MV-4-11 (cell line): Measurements from ENCODE around the gene FAM83C.
A peak's percentile ranks its signal among the peaks of the same experiment; 100 is the strongest.
"Not testable (repeated sequence)": the region's sequence is repeated elsewhere in the genome, so short reads cannot be mapped to it uniquely, and the experiment has no call there.

ENCODE experiments used
- DNase-seq: peaks from one replicate; lab custom pipeline; 2025; lab: John Stamatoyannopoulos, UW

The FAM83C gene

DNA sequence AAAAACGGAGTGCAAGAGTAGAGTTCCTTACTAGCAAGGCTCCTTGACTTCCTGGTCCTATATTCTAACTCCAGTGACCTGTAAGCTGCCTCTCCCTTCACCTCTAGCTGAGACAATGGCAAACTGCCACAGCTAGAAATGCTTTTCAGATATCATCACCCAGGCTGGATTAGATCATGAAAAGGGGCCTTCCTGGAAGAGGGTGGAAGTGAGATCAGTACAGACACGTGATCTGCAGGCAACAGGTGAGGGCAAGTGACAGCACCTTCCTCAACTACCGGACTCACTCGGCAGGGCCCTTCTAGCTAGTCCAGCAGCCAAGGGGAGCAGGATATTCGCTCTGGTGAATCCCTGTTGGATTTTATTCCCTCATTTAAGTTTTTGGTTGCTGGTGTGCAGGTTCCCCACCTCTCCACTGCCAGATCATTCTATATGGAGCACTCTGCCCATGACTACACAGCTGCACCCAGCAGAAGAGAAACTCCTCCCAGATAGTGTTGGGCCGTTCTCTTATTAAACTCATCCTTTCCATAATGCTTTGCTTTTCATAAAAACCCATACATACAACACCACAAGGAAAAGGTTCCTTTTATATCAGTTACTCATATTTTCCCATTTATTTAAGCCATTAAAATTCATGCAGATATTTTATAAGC lies 26.4 kb upstream of the FAM83C start:
- DNase-seq = no peak

DNA sequence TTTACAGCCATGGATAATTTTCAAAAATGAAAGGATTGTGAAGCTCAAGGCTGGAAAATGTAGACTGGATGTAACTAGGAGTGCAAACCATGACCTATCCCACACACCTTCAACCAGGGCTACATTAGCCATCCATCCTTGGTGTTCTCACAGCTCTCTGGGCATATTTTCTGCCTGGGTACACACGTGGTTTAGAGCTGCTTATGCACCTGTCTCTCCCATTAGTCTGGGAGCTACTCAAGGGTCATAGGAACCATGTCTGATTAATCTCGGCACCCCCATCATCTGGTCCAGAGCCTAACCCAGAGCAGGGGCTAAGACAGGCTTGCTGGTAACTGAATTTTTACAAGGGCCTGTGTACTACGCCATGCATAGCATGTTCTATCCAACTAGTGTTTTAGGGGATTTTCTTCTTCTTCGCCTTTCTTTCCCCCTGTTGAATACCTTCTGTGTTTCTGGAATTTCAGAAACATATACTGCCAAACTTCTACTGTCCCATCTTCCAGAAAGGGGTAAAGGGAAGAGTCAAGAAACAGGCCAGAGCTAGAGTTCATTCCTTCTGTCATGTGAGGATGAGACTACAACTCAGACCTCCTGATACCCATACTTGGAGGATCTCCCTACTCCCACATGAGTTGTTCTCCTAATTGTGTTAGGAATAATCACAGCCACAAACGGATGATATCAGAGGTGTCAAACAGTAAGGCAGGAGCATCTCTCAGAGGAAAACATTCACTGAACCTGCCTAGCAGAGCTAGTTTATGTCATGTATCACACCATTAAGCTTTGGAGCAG lies 25.4 kb upstream of the FAM83C start:
- DNase-seq = no peak

DNA sequence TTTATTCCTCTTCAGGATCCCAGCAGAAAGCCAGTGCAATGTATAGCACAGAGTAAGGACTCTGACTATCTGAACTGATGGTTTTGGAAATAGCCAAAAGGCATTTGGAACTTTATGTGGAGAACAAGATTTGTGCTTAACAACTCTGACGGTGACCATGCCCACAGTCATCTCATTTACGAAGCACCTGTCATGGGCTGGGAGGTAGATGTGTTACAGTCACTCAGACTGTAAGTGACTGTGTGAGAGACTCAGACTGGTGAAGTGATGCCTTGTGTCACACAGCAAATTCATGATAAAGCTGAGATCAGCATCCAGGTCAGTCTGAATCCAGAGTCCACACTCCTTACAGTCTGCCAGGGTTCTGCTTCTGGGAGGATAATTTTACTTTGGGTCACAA lies 23.9 kb upstream of the FAM83C start:
- DNase-seq = no peak

DNA sequence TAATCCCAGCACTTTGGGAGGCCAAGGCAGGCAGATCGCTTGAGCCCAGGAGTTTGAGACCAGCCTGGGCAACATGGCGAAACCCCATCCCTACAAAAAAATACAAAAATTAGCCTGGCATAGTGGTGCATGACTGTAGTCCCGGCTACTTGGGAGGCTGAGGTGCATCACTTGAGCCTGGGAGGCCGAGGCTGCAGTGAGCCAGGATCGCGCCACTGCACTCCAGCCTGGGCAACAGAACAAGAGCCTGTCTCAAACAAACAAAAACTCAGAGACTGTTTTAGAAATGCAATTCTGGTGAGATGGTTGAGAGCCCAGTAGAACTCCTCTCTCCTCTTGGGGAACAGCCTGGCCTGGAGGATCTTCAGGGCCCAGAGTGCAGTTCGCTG lies 23.4 kb upstream of the FAM83C start:
- DNase-seq = not testable (repeated sequence)

DNA sequence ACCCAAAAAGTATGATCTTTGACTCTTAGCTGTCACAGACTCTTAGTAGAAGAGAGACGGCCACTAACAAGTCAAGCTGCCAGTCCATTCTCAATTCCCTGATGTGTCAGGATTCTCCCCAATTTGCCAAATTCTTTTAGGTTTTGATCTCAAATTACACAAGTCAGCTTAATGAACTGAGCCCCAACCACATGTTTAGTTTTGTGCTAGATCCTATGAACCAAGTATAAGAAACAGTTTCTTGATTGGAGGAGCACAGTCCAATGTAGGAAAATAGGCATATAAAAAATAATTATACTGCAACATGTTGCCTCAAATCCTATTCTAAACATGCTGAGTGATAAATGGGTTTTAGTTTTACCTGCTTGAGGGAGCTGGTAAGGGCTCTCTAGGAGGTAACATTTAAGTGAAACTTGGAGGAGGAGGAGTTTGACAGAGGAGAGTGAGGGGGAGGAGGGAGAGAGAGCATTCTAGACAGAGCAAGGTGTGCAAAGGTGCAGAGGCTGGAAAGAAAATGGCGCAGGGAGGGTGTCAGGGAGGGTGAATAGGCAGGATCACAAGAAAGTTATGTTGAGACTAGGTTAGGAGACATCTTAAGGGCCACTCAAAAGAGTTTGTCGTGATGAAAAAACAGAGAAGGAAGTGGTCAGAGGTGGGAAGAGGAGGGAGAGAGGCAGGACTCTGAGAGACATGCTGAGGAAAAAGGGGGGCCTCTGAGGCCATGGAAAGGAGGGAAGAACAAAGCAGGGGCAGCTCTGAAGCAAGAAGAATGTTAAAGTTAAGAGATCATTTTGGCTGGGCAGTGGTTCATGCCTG lies 22.8 kb upstream of the FAM83C start:
- peak; percentile 17 for DNase-seq

DNA sequence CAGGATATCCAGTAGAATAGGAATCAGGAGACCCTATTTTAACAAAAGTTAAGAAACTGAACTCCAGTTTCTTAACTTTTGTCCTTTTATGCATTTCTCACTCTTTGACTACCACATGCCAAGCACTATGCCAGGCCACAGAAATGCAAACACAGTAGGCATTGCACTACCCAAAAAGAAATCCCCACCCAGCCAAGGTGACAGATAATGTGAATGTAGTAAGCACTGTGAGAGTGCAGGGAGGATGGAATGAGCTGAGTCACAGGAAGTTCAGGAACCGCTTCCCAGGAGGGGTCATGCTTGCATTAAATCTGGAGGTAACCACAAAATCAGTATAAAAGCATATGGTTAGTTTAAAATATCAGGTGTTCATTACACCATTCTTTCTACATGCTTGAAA lies 20.1 kb upstream of the FAM83C start:
- DNase-seq = no peak

DNA sequence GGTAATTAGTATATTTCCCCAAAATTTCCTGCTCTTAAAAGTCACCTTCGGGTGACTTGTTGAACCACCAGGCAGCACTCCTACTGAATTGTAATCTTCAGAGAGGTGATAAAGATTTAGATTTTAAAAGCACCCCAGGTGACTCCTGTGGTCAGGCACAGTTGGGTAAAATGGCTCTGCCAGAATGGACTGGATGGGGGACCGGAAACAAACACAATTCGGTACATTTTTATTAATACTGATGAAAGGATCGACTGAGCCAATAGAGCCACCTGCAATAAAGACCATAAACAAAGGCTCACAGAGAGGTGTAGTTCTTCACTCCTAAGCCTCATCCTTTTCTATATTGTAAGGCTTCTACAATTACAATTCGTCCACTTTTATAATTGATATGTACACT lies 19.6 kb upstream of the FAM83C start:
- no peak for DNase-seq

DNA sequence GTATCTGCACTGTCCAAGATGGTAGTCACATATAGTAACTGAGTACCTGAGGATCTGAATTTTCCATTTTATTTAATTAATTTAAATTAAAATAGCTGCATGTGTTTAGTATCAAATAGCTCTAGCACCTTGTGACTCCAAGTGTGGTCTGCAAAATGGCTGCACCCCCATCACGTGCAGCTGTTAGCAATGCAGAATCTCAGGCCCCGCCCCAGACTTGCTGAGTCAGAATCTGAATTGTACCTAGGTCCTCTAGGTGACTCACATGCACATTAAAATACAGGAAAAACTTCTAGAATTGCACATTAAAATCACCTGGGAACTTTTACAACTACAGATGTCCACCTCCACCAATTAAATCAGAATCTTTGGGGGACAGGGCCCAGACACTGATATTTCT lies 19.2 kb upstream of the FAM83C start:
- no peak for DNase-seq

DNA sequence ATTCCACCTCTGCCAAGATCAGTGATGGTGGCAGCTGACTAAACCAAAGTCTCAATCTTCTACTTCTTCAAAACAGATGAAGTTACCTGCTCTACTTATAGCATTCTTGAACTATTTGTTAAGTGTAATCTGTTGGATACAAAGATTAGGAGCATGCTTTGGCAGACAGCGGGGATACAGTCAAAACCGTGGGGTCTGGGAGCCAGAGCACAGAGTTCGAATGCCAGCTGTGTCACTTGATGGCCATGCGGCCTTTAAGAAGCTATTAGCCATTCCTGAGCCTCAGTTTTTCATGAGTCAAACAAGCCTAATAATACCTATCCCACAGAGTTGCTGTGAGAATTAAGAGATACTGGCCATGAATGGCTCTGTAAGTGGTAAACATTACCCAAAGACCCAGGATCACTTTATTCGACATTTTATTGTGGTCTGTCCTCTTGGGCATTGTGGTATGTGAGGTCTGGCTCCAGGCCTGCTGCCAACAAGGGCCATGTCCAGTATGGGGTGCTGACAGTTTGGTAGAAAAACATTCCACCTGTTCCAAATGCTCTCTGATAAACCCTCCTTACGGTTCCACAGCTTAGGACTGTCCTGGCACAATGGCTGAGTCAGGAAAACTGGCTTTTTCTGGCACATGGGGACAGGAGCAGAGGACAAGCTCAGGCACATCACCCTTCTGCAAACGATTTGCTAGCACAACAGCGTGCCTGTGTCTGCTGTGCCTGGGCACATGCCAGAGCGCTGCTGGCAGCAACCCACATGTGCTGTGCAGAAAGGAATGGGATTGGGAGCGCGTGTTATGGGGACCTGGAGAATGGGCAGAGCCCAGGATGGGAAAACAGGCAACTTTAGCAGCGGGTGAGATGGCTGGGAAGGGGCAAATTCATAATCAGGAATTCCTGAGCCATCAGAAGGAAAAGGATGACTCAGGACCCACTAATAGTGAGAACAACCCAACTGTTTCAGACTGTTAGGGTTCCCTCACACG lies 15.7 kb upstream of the FAM83C start:
- no peak for DNase-seq

DNA sequence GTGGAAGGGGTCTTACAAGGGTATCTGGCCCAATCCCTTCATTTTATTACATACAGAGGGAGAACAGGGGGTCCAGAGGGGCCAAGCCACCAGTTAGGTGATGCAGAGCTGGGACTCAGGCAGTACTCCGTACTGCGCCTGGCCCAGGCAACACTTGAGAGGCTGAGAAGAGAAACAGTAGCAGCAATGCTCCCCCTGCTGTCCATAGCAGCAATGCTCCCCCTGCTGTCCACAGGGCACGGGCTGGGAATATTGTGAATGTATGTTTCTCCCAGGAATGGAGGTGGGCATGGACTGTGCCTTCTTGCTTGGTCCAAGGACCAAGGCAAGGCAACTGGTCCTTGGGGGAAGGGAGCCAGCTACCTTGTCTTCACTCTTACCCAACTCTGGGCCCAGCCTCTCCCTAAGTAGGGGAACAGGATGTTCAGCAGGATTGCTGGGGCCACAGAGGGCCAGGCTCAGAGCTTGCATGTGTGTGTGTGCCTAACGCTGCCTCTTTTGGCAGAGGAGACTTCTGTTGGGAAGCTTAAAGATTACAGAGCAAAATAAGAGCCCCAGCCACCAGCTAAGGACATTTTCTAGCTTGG lies 14.8 kb upstream of the FAM83C start:
- DNase-seq = peak; percentile 55

DNA sequence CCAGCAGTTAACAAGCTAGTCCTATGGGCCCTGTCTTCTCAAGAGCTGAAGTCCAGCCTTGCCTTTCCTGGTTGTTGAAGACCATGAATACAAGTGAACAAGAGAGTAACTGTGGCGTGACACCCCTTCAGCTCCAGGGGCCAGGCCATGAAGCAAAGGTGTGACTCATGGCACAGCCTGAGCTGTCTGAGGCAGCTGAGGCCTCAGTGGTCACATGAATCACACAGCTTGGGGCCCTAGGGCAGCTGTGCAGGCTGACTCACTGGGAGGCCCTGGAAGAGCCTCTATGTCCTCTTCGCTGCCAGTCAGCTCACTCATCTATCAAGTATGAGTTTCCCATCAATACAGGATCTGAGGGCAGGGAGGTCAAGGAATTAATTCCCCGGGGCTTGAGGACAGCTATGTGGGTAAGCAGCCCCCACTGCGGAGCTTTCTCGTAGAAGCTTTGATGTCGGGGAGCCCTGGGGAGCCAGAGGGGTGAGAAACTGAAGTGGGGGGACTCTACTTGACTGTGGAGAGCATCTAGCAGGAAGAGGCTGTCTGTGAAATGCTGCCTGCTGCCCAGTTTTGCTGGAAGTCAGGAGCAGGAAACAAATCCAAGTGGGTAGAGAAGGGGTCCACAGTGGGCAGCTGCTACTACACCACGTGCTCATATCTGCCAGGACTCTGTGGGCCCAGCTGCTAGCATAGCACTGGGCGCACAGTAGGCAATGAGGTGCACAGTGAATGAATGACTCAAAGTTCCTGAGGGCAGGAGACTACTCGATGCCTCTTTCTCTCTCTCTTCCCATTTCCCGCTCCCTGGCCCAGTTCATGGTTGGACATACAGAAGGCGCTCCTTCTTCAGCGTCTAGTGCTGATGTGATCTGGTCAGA lies 13.7 kb upstream of the FAM83C start:
- DNase-seq = peak; percentile 96

DNA sequence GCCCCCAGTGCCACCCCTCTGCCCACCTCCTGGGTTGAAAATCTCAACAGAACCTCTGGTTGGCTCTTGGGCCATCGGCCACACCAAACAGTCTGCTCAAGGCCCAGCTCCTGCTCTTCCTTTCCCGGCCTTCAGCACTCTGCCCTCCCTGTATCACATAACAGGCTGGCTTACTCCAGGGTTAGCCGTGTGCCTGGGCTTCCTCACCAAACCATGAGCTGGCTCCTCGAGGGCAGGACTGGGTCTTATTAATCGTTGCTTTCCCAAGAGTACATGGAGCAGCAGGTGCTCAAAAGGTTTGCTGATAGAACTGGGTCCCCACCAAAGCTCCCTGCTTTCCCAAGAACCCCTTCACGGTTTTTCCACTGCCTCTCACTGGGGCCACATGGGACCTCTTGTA lies 12.7 kb upstream of the FAM83C start:
- no peak for DNase-seq

DNA sequence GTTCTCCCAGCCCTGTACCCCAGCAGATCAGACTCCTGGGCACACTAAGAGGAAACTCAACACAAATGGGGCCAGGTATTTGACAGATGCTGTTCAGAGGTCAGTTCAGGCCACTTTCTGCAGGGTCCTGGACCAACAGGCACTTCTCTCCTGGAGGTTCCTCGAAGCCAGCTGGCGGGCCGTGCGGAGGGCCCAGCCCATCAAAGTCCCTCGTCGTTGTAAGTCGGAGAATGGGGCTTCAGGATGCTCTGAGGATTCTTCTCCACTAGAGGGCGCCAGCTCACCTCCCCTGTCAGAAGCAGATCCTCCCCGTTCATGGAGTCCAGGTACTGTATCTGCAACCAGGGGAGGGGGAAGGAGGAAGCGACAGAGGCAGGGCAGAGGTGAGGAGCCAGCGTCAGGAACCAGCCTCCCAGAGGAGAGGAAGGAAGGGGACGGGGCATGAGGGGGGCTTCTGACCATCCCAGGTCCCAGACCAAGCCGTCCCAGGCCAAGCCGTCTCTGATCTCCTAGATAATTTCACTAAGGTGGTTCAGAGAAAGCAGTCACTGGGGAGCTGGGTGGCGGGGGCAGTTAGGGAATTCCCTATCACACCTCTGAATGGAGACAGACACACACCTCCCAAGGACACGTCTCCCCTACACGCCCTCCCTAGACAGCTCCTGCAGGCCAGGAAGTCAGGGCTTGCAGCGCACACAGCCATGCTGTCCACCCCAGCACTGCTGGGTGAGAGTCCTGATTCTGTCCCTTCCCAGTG lies 11.7 kb upstream of the FAM83C start:
- peak; percentile 74 for DNase-seq

DNA sequence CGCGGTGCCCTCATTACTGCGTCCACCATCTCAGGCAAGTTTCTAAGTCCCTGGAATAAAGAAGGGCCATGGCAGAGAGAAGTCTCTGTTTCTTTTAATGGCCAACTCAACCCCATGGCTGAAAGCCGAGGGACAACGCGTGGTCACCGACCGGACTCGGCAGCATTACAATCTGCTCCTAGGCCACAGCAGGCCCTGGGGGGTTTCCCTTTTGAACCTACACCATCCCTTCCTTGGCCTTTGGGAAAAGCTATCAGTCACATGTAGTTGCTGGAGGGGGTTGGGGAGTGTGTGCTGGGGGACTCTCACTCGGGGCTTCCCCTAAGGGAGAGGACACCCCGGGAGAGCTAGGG lies 11.1 kb upstream of the FAM83C start:
- DNase-seq = no peak

DNA sequence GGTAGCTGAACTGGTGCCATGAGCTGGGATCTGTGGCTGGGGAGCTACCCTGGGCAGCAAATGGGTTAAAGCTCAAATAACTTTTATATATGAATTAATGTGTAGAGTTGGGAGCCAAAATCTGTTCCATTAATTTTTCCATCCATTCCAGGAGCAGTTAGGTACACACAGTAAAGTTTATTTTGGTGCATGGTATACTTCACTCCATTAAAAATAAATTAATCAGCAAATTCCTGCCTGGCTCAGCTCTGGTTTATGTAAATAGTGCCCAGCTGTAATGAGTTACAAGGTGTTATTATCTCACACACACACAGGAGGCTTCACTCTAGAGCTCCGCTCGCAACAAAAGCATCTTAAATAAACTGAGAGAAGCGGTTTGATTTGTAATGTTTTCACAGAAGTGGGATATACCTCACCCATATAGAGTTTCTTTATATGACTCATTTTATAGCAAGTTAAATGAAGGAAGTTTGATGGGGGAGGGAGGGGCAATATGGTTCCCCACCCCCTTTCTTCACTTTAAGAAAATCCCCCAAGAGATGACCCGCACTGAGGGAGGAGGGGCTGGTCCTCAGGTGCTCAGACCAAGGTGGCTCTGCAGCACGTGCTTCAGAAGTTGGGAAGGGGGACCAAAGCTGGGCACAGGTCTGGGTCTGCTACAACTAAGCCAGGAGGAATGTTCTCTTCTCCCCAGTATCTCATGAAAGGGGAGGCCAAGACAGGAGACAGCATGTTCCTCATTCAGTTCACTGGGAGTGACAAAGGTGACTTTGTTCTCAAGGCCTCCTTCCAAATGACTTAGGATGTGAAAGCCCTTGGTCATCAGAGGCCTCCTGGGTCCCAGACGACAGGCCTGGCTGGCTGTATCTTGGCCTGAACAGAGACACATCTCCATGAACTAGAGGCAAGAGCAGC lies 10.5 kb upstream of the FAM83C start:
- DNase-seq = no peak

DNA sequence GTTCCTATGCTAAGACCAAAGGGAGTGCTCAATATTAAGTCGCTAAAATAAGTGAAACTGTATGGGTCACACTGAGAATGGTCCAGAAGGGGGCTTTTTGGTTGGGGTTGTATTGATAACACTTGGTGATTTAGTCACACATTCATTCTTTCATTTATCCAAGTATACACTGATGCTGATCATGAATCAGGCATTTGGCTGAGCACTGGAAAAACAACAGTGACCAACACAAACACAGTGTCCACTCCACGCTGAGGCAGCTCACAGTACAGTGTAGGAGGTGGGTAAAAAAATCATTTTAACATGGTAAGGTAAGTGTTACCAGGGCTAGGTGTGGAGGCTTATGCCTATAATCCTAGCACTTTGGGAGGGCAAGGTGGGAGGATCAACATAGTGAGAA lies 9.2 kb upstream of the FAM83C start:
- no peak for DNase-seq

DNA sequence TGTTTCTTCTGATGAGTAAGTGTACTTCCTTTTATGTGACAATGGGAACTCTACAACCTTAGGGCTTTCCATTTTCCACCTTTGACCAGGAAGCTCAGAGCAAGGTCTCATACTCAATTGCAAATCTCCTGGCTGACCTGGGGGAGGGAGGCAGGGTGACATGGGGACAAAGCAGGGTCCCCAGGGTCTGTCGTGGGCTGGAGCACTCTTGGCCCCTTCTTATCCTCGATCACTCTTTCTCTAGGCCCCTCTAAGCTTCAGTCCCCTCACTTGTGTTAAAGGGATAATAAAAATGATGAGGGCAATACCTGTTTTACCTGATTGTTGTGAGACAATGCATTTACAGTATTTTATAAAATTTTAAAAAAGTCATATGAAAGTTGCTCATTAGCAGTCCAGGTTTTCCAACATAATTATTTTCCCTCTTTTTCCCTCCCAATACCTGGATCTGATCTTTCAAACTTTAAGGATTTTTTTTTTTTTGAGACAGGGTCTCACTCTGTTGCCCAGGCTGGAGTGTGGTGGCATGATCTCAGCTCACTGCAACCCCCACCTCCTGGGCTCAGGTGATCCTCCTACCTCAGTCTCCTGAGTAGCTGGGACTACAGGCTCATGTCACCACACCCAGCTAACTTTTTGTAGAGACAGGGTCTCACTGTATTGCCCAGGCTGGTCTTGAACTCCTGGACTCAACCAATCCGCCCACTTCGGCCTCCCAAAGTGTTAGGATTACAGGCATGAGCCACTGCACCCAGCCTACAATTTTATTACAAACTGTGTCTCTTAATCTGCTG lies 8.4 kb upstream of the FAM83C start:
- DNase-seq = no peak

DNA sequence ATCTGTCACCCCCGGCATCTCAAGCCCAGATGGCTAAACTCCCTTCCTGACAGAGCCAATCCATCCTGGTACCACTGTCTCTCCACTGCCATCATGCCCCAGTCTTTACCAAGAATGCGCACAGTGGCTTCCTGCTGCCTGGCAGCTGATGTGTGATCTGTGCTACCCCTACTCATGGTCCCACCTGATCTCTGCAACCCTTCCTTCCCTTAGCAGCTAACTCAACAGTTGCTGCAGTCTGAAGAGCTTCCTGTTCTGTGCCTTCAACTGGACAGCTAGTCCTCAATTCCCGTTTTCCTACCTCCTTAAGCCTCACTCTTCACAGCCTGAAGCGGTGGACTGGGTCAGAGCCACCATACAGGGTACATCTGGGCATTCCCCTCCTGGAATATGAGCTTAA lies 7.6 kb upstream of the FAM83C start:
- DNase-seq = peak; percentile 18
